Measurements from ENCODE around the gene TRIM56.
"Not testable (repeated sequence)": the region's sequence is repeated elsewhere in the genome, so short reads cannot be mapped to it uniquely, and the experiment has no call there.

DNA sequence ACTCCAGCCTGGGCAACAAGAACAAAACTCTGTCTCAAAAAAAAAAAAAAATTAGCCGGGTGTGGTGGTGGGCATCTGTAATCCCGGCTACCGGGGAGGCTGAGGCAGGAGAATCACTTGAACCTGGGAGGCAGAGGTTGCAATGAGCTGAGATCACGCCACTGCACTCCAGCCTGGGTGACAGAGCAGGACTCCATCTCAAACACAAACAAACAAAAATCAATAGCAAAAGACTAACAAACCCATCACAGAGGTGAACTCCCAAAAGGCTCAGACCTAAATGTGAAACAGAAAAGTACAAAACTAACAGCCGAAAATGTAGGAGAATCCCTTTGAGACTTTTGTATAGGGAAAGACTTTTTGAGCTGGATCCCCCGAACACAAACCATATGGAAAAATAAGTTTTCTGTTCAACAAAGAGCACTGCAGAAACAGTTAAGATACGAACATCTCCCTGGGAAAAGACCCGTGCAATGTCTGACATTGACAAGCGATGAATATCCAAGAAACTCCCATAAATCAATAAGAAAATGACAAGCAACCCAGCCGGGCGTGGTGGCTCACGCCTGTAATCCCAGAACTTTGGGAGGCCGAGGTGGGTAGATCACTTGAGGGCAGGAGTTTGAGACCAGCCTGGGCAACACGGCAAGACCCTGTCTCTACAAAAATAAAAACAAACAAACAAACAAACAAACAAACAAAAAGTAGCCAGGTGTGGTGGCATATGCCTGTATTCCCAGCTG lies 13.7 kb upstream of the TRIM56 start:
- not testable (repeated sequence) for TF ChIP-seq SP1 (CRISPR knock-in tag; conservative IDR thresholded peaks at IDR 0.05); CBFB (CRISPR knock-in tag; IDR thresholded peaks at IDR 0.05; ENCODE audit: low read depth); ATF1 (CRISPR knock-in tag; IDR thresholded peaks at IDR 0.05); CTCF (IDR thresholded peaks at IDR 0.05); GABPB1 (CRISPR knock-in tag; IDR thresholded peaks at IDR 0.05); KAT7 (CRISPR knock-in tag; IDR thresholded peaks at IDR 0.05; ENCODE audit: borderline replicate concordance)
- TF ChIP-seq, protein P1, sequence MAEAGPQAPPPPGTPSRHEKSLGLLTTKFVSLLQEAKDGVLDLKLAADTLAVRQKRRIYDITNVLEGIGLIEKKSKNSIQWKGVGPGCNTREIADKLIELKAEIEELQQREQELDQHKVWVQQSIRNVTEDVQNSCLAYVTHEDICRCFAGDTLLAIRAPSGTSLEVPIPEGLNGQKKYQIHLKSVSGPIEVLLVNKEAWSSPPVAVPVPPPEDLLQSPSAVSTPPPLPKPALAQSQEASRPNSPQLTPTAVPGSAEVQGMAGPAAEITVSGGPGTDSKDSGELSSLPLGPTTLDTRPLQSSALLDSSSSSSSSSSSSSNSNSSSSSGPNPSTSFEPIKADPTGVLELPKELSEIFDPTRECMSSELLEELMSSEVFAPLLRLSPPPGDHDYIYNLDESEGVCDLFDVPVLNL (CRISPR knock-in tag; IDR thresholded peaks at IDR 0.05; ENCODE audit: borderline replicate concordance, low read depth), result not testable (repeated sequence)
- TF ChIP-seq, protein P2, sequence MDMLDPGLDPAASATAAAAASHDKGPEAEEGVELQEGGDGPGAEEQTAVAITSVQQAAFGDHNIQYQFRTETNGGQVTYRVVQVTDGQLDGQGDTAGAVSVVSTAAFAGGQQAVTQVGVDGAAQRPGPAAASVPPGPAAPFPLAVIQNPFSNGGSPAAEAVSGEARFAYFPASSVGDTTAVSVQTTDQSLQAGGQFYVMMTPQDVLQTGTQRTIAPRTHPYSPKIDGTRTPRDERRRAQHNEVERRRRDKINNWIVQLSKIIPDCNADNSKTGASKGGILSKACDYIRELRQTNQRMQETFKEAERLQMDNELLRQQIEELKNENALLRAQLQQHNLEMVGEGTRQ (CRISPR knock-in tag; IDR thresholded peaks at IDR 0.05), result not testable (repeated sequence)
